HG03097 (cell line): ENCODE results near the gene MLEC.

Experiments used
- ATAC-seq: cut with Tn5 transposase; IDR thresholded peaks from one replicate; pipeline ENCODE4 v1.9.1; 2021; ENCODE audit not compliant: unreplicated experiment, low FRiP score

MLEC gene

DNA sequence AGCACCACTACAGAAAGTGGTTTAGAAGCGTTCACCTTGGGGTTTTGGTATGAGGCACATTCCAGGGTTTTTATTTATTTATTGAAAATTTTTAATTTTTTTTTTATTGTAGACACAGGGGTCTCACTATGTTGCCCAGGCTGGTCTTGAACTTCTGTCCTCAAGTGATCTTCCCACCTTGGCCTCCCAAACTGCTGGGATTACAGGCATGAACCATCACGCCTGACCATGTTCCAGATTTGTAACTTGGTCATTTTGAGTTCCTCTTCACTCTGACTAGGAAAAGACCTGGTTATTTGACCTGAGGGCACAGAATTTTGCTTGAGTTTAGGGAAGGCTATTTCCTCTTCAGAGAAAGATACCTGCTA lies 3.1 kb downstream of the MLEC start:
- ATAC-seq: no peak

DNA sequence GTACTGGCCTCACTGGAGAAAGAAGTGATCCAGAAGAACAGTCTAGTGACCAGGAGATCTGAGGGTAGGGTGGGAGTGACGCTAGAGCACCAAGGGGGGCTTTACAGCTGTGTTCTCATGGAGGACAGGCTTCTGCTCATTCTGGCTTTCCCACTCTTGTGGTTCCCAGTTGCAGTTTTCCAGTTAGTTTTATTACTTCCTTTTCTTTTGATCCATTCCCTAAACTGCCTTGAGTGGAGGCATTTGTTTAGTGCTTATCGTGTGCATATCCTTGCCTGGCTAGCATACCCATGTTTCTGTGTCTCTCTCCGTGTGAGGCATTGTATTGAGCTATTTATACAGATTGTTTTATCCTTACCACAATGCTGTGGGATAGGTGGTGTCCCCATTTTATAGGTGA lies 4.0 kb downstream of the MLEC start:
- ATAC-seq: no peak

DNA sequence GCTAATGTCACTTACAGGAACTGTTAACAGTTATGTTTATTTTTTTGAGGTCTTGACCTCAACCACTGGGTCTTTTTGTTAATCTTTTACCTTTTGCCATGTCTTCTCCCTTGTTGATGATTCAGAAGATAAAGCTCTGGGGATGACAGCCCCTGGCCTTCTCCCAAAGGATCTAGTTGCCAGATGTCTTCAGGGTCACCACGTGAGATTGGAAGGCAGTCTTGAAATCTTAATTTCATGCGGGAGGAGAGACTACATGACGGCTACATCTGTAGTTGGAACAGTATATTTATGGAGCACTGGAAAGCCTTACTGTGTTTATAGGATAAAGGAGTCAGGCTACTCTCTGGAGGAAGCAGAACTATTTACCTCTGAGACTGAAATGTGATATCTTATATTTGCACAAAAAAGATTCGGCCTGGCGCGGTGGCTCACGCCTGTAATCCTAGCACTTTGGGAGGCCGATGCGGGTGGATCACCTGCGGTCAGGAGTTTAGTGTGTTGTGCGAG lies 5.6 kb downstream of the MLEC start:
- ATAC-seq: no peak

DNA sequence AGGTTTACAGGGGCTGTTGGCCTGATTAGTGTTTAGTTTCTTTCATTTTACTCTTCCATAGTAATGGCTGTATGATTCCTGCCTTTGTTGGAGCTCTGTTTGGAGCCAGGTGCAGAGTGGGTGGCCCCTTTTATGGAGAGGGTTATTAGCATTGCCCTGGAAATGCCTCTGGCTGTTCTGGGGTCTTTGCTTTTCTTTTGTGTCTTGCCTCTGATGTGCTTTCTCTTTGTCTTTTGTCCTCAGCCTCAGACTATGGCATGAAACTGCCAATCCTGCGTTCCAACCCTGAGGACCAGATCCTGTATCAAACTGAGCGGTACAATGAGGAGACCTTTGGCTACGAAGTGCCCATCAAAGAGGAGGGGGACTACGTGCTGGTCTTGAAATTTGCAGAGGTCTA lies 6.9 kb downstream of the MLEC start:
- ATAC-seq: no peak

DNA sequence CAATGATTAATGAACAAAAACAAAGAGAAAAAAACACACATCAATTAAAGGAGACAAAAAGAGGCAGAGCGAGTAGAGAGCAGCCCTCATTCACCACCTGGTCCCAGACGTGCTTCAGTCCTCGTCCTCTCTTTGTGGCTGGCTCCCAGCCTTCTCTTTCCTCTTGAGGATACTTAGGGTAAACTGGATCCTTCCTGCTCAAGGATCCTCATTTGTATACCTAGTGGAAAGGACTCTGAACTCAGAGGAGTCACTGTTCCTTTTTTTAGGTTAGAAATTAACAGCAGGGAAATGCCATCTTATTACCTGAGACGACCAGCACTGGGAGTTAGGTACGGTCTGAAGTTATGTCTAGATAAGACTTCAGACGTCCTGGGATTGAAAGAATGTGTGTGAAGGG lies 9.7 kb downstream of the MLEC start:
- no peak for ATAC-seq

DNA sequence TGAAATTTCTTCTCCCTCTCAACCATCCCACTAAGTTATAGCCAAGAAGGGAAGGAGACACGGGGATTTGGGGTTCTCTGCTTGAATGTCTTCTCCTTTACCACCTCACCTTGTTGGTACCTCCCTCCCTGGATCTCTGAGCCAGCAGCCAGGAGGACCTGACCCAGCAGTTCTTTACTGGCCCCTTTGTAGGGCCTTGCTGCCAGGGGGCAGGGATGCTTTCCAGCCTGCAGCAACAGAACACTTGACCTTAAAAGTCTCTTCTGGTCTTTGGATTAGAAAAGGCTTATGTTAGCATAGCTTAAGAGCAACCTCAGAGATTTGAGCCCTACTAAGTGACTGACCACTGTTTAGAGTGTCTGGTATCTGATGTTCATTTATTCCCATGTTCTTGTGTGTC lies 10.4 kb downstream of the MLEC start:
- ATAC-seq: no peak

DNA sequence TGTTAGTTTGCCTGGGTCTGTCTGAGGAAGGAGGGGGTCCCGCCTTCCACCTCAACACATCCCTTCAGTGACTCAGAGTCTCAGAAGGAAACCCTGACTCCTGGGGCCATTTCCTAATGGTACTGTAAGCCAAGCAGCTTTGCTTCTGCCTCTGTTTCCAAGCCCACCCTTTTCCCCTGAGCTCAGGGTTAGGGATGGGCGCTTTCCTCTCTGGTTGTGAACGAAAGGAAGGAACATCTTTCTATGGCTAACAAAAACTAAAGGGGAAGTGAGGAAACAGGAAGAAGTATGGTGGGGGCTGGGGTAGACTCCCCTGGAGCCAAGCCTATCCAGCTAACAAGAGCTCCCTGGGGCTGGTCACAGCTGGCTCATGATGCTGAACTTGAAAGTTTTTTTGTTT lies 11.7 kb downstream of the MLEC start:
- ATAC-seq: no peak

DNA sequence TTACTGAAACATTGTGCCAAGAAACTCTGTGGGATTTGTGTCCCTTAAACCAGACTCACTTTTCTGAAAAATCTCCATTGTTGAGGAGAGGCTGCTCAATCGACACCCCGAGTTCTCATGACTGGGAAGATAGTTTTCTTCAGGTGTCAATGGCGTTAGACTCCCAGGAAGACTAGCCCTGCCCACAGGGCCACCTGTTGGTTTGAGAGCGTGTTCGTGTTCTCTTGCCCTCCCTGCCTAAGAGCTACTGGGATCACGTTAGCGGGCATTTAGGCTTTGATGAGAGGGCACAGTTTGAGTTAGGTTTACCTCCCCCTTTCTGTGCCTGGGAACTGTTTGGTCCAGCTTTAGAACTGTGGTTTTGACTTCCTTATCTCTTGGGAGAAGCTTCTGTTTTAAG lies 12.6 kb downstream of the MLEC start:
- no peak for ATAC-seq

DNA sequence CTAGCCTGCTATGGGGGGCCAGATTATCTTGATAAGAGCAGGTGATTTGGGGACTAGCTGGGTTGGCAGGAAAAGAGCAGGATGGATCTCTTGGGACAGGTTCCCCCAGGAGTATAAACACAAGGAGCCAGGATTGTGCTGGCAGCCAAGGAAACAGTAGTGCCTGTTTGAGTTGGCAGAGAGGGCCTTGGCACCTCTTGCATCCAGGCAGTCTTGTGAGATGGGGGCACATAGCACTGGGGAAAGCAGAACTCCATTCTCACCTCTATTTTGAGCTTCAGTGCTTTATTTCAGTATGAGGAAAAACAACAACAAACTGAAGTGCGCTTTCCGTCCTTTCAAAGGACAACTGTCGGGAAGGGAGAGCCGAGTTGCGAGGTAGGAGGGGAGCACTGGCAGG lies 13.9 kb downstream of the MLEC start:
- ATAC-seq: no peak

DNA sequence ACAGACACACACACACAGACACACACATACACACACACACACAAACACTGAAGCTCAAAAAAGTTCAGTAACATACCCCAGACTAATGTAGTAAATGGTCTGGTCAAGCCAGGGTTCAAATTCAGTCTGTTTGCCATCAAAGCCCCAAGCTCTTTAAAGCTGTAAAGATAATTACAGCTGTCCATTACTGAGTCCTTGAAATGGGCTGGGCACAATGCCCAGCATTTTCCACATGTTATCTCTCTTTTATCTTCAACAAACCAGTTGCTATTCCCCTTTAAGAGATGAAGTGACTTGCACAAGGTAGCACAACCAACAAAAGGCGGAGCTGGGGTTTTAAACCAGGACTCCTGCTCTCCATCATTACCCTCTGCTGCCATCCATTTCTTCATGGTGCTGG lies 15.7 kb downstream of the MLEC start:
- no peak for ATAC-seq

DNA sequence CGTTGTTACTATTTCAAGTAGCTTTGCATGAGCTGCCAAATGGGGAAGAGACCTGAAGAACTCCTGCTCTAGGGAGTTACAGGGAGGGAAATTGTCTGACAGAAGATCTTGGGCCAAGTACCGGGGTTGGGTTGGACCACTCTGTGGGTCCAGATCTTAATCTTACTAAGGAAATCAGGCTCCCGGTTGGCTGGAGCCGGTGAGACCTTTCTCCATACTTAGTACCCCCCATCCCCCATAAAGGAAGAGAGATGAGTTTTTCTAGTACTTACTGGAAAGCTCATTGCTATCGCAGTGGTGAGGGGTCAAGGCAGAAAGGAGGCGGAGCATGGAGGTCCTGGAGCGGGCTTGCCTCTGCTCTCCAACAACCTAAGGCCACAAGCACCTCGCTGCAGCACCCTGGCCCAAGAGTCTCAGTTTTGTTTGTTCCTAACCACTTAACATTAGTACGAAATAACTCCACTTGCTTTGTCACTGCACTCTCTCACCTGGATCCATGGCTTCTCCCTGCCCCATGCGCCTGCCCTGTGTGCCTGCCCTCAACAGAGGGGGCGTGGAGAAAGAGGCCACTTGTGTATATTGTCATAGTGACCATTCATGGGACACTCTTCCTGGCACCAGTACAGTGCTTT lies 16.5 kb downstream of the MLEC start:
- no peak for ATAC-seq

DNA sequence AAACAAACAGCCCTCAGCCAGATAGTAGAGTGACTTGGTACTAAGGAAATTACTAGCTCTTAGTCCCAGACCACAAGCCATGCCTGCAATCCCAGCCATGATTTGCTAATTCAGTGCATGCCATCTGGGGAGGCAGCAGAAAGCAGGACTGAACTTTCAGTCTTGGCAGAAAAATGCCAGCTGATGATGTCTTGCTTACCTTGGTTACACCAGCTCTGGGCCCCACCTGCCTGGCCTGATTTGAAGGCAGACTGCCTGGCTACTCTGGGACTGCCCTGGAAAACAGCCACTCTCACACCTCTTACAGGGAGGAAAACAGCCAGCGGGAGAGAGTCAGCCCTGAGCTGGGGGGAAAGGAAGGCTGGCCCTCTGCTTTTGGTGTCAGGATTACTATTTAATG lies 18.7 kb downstream of the MLEC start:
- no peak for ATAC-seq

DNA sequence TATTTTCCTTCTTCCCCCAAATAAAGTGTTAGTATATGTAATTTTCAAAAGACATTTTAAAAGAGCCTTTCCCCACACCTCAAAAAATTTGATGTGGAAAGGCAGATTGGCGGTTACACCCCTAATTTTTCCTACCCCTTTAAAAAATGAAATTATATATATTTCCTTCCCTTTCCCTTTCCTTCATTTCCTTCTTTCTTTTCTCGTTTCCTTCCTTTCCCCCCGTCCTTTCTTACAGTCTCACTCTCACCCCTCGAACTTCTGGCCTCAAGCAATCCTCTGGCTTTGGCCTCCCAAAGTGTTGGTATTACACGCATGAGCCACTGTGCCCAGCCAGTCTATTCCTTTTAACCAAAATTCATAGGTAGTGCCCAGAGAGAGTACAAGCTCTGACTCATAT lies 19.1 kb downstream of the MLEC start:
- no peak for ATAC-seq

DNA sequence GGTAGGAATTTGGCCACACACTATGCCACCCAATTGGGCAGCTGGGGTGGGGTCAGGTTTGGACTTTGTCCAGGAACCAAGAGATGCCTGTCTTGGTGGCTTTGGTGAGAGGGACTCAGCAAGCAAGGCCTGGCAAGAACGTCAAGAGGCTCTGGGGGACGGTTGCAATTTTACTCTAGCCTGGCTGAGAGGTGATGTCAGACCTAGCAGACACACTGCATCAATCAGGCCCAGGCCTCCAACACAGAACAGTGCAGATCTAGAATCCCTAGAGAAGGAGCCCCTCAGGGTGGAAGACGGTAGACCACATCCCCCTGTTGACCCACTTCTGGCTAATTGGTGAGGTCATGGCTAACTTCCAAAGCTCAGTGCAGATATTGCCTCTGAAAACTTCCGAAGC lies 21.7 kb downstream of the MLEC start:
- no peak for ATAC-seq

DNA sequence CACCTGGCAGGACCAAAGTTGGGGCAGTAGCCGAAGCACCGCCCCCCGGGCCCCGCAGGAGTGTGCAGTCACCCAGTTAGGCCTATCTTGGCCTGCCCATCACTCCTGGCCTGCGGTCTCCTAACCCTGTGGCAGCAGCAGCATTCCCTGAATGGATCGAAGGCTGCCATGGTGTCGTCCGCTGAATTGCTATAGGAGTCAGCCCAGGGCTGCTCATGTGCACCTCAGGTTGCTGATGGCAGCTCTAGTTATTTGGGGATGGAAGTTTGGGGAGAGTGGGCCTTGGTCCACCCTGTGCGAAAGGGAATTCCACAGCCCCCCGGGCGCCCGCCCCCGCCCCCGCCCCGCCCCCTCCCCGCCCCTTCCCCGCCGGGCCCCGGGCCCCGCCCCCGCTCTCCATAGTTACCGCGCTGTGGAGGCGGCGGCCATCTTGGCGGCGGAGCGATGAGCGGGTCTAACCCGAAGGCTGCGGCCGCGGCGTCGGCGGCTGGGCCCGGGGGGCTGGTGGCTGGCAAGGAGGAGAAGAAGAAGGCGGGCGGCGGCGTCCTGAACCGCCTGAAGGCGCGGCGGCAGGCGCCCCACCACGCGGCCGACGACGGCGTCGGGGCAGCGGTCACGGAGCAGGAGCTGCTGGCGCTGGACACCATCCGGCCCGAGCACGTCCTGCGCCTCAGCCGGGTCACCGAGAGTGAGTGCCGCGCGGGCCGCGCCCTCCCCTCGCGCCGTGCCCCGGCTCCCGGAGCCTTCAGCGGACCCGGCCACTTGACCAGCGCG lies 23.3 kb downstream of the MLEC start, which contains the start of gene UNC119B:
UNC119B (plus strand) TSS at position 428 of the 774 bp plus-strand sequence; CDS start at position 445, 17 bp downstream.
- ATAC-seq: peak; percentile 47

DNA sequence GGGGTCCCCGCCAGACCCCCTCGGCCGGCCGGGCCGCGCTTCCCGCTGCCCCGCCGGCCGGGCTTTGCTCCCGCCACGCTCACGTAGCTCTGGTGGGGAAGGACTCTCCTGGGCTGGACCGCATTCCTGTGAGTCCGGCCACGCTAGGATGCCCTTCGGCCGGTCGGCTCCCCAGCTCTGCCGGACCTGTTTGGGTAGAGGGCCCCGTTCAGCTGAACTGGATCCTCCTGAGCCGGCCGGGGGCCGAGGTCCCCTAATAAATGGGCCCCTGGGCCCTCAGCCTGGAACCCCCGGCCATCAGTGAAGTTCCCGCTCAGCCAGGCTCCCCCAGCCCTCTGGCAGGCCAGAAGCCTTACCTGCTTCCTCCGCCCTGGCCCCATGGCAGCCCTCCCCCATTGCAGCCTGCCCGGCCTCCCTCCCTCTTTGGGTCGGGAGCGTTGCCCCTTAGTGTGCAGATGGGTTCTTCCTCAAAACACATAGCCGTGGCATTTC lies 23.9 kb downstream of the MLEC start:
- ATAC-seq: no peak

DNA sequence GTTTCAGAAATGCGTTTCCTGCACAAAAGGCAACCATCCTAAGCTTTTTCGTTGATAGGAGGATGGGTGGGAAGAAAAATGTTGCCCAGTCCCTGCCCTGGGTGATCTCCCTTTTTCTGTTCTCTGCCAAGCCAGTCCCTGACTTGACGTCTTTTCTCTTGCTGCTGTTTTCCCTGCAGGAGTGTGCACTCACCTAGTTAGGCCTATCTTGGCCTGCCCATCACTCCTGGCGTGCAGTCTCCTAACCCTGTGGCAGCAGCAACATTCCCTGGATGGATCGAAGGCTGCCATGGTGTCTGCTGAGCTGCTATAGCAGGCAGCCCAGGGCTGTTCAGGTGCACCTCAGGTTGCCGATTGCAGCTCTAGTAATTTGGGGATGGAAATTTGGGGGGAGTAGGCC lies 24.5 kb downstream of the MLEC start:
- no peak for ATAC-seq

DNA sequence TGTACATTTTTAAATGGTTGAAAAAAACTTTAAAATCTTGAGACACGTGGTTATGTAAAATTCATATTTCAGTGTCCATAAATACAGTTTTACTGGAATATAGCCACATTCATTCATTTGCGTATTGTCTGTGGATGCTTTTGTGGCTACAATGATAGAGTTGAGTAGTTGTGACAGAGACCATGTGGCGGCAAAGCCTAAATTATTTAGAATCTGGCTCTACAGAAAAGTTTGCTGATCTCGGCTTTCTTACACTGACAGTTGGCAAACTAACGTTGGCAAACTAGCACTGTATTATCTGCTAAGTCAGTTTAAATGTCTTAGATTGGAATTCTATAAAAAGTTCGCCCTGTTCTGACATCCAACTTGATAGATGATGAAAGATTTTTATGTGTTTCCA lies 25.7 kb downstream of the MLEC start:
- no peak for ATAC-seq

DNA sequence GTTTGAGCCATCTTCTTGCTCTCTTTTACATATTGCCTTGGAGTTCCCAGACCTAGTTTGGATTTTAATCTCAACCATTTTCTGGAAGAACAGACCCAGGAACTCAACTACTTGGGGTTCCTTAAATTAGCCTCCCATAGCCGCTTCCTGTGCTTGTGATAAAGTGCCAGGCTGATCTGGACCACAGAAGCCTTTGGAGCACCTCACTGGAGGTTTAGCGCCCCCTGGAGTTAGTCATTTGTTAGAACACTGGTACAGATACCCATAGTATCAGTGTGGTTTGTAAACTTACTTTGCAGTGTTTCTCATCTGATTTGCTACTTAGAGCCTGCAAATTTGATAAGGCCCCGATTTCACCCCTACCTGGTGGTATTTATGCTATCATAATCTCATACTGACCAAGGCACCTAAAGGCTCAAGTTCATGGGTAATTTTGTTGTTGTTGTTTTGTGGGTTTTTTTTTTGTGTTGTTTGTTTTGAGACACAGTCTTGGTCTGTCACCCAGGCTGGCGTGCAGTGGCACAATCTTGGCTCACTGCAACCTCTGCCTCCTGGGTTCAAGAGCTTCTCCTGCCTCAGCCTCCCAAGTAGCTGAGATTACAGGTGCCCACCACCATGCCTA lies 27.0 kb downstream of the MLEC start:
- no peak for ATAC-seq

DNA sequence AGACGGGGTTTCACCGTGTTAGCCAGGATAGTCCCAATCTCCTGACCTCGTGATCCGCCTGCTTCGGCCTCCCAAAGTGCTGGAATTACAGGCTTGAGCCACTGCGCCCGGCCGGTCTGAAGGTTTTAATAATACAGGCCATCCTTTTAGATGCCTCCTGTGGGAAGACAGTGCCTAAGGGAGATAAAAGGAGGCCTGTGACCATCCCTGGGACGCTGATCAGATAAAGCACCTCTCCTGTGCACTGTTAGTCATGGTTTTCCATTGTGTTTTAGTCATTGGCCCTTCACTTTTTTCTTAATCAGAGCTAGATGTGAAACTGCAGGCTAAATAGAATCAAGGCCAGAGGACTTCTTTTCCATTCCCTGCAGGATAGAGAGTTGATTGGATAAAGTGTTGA lies 31.1 kb downstream of the MLEC start:
- no peak for ATAC-seq

DNA sequence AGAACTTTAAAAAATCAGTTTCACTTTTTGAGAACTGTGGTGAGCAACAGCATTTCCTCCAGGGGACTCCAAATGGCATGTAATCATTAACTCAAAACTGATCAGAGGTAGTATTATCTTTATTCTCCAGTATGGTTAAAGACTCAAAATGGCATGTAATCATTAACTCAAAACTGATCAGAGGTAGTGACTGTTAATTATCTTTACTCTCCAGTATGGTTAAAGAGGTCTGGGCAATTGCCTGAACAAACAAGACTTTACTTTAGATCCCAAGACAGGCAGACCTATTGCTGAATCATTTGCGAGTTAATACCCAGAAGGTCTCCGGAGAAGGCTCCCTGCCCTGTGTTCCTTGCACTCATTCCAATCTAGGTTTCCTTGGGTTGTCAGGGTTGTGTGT lies 32.1 kb downstream of the MLEC start:
- no peak for ATAC-seq
